Peyer's patch (tissue), 4 donors: Measurements from ENCODE around the gene JAZF1. TPM values are rescaled to one million over a fixed set of nuclear protein-coding genes. Genes with fewer than 3 reads are reported as not detected.

Experiments
- DNase-seq, 3 donors: peaks; one replicate each; pipeline ENCODE4 v3.0.0-alpha.2; 2017 to 2019
- H3K27ac ChIP-seq, 4 donors: fragments of 200-600 bp; sonication (generic); one replicate each; pipeline ENCODE4 v1.5.1; 2016 to 2019
- H3K27me3 ChIP-seq, 2 donors: fragments of 200-600 bp; sonication (generic); one replicate each; pipeline ENCODE4 v1.5.1; 2019
- H3K36me3 ChIP-seq, 3 donors: fragments of 200-600 bp; sonication (generic); one replicate each; pipeline ENCODE4 v1.5.1; 2016 to 2019
- H3K4me1 ChIP-seq, 4 donors: fragments of 200-600 bp; sonication (generic); one replicate each; pipeline ENCODE4 v1.5.1; 2016 to 2019
- H3K4me3 ChIP-seq, 4 donors: fragments of 200-600 bp; sonication (generic); 1 replicate in 3 of 4; 2 replicates in 1 of 4; pipeline ENCODE4 v1.5.1; 2016 to 2019; ENCODE audit warnings: mild to moderate bottlenecking in 1 of 4
- H3K9me3 ChIP-seq, 4 donors: fragments of 200-600 bp; sonication (generic); one replicate each; pipeline ENCODE4 v1.5.1; 2016 to 2019; ENCODE audit warnings: mild to moderate bottlenecking in 1 of 4
- CTCF ChIP-seq, 6 experiments: fragments of 450-650 bp in 4 of 6; fragments of 200-600 bp in 2 of 6; sonication (generic) in 1 of 6; IDR thresholded peaks; one replicate each; pipeline ENCODE4 v1.5.1; 2017 to 2019; ENCODE audit warnings: antibody characterized with exemption in 6 of 6, mild to moderate bottlenecking in 3 of 6, moderate library complexity in 1 of 6
- POLR2A ChIP-seq, 2 donors: fragments of 450-650 bp; IDR thresholded peaks; one replicate each; pipeline ENCODE4 v1.5.1; 2017; ENCODE audit warnings: antibody characterized with exemption in 2 of 2, mild to moderate bottlenecking in 2 of 2, moderate library complexity in 2 of 2
- total RNA-seq, 4 donors: library from RNA; depleted of rRNA; stranded (reverse); fragments of >200 nt; gene quantifications; one replicate each; pipeline ENCODE4 v1.1.0, GENCODE V29; 2016

Gene JAZF1
- total RNA-seq, 4 donors from 2014 or later: 1.9 to 15.7 (median 2.6) TPM

- DNase-seq: no peak
- H3K4me3 ChIP-seq: no peak overlapping the region
- TF ChIP-seq POLR2A (IDR thresholded peaks at IDR 0.05) (no peak), CTCF (IDR thresholded peaks at IDR 0.05) (no peak)
- no peaks in the 10 kb centered on the region for H3K27me3 ChIP-seq
- no peaks in the 10 kb centered on the region for H3K4me1 ChIP-seq
- H3K27ac ChIP-seq: peak overlapping the region in 1 of 4 donors; percentile 32
- H3K36me3 ChIP-seq: no peaks in the 10 kb centered on the region
- H3K9me3 ChIP-seq: no peaks in the 10 kb centered on the region
These were observed 52.0 kb downstream of the JAZF1 start for GRCh38 chr7:28128608-28129007.

GRCh38 chr7:28126410-28127041, 54.1 kb downstream of the JAZF1 start:
- peaks cover 0 to 4% (median 0%) of the 10 kb centered on the region in 4 donors for H3K4me1 ChIP-seq

GRCh38 chr7:28125431-28126409, 54.9 kb downstream of the JAZF1 start:
- DNase-seq: no peak
- Histone ChIP-seq H3K27ac (peak overlapping the region in 1 of 4 donors; percentile 1), H3K27me3 (no peaks in the 10 kb centered on the region), H3K9me3 (no peaks in the 10 kb centered on the region), H3K4me3 (no peak overlapping the region), H3K36me3 (no peaks in the 10 kb centered on the region), H3K4me1 (peaks cover 0 to 4% (median 0%) of the 10 kb centered on the region in 4 donors)
- TF ChIP-seq POLR2A (IDR thresholded peaks at IDR 0.05) (no peak), CTCF (IDR thresholded peaks at IDR 0.05) (no peak)

More at GRCh38 chr7:28126410-28127041, 54.1 kb downstream of the JAZF1 start:
- no peaks in the 10 kb centered on the region for H3K27me3 ChIP-seq
- no peak for TF ChIP-seq POLR2A (IDR thresholded peaks at IDR 0.05)
- no peak for TF ChIP-seq CTCF (IDR thresholded peaks at IDR 0.05)
- no peak for DNase-seq
- no peak overlapping the region for H3K27ac ChIP-seq
- no peaks in the 10 kb centered on the region for H3K9me3 ChIP-seq
- H3K4me3 ChIP-seq: no peak overlapping the region
- no peaks in the 10 kb centered on the region for H3K36me3 ChIP-seq

- no peak for DNase-seq
- Histone ChIP-seq H3K4me1 (peaks cover 0 to 4% (median 0%) of the 10 kb centered on the region in 4 donors), H3K27ac (peak overlapping the region in 2 of 4 donors; percentile 1 to 13), H3K9me3 (no peaks in the 10 kb centered on the region), H3K4me3 (no peak overlapping the region), H3K27me3 (no peaks in the 10 kb centered on the region), H3K36me3 (no peaks in the 10 kb centered on the region)
- TF ChIP-seq POLR2A (IDR thresholded peaks at IDR 0.05): no peak
- TF ChIP-seq CTCF (IDR thresholded peaks at IDR 0.05): no peak
These were observed 56.2 kb downstream of the JAZF1 start for GRCh38 chr7:28124413-28124812.

GRCh38 chr7:28123752-28124151, 56.8 kb downstream of the JAZF1 start:
- Histone ChIP-seq H3K4me3 (no peak overlapping the region), H3K4me1 (peaks cover 0 to 4% (median 0%) of the 10 kb centered on the region in 4 donors), H3K27me3 (no peaks in the 10 kb centered on the region), H3K27ac (peak overlapping the region in 1 of 4 donors; percentile 1), H3K36me3 (no peaks in the 10 kb centered on the region), H3K9me3 (no peaks in the 10 kb centered on the region)
- DNase-seq: peak in 1 of 3 donors; percentile 38
- TF ChIP-seq CTCF (IDR thresholded peaks at IDR 0.05) (no peak), POLR2A (IDR thresholded peaks at IDR 0.05) (no peak)
